Fibroblast of lung (primary cell): ENCODE measurements around the gene TMED4.

ENCODE experiments used
- CTCF ChIP-seq, 2 donors: IDR thresholded peaks in 1 of 2; conservative IDR thresholded peaks in 1 of 2; 1 replicate in 1 of 2; 2 replicates in 1 of 2; pipeline ENCODE4 v1.5.1; 2011 to 2012; ENCODE audit warnings: low read length in 2 of 2, control low read depth in 1 of 2, inconsistent platforms in 1 of 2, low read depth in 1 of 2, mild to moderate bottlenecking in 1 of 2
- EZH2 ChIP-seq: IDR thresholded peaks from 2 replicates; pipeline ENCODE4 v1.5.1; 2012; ENCODE audit warnings: low read length, control low read depth, mild to moderate bottlenecking; ENCODE audit errors: missing control alignments

- no peak for TF ChIP-seq CTCF (conservative IDR thresholded peaks at IDR 0.05 in 1 of 2, IDR thresholded peaks at IDR 0.05 in 1 of 2; ENCODE audit: low read depth in 1 of 2, low read length in 2 of 2)
- TF ChIP-seq EZH2: no peak
These were observed 49.6 kb upstream of the TMED4 start for GRCh38 chr7:44631458-44632115.
